B cell (primary cell): Measurements from ENCODE around the gene NCK1.

Experiments
- CTCF ChIP-seq: fragments of 200-600 bp; IDR thresholded peaks from one replicate; pipeline ENCODE4 v1.8.0; 2022; ENCODE audit warnings: antibody characterized with exemption, mild to moderate bottlenecking
- EZH2 ChIP-seq: IDR thresholded peaks from 2 replicates; pipeline ENCODE4 v1.6.1; 2012; ENCODE audit warnings: borderline replicate concordance, low read depth, mild to moderate bottlenecking, moderate library complexity, low read length; ENCODE audit not compliant: insufficient read depth, poor library complexity, severe bottlenecking

GRCh38 chr3:136938334-136938733 is 76.3 kb downstream of the NCK1 start:
- no peak for TF ChIP-seq EZH2
- no peak for TF ChIP-seq CTCF
